Gastroesophageal sphincter (tissue), 4 donors: ENCODE results near the gene STRBP. TPM values are rescaled to one million over a fixed set of nuclear protein-coding genes. Genes with fewer than 3 reads are reported as not detected.
A peak's percentile ranks its signal among the peaks of the same experiment; 100 is the strongest.

Source experiments
- ATAC-seq: fragments of 150-250 bp; one replicate; pipeline ENCODE4 v1.9.1; 2016; ENCODE audit warnings: mild to moderate bottlenecking, moderate library complexity
- H3K27ac ChIP-seq, 4 donors: fragments of 200-600 bp; sonication (generic) in 3 of 4; 1 replicate in 3 of 4; 2 replicates in 1 of 4; pipeline ENCODE4 v1.5.1; 2016 to 2019
- H3K27me3 ChIP-seq: fragments of 200-600 bp; sonication (generic); one replicate; pipeline ENCODE4 v1.5.1; 2019
- H3K36me3 ChIP-seq, 2 donors: fragments of 200-600 bp; sonication (generic); one replicate each; pipeline ENCODE4 v1.5.1; 2019; ENCODE audit warnings: control low read depth in 1 of 2
- H3K4me1 ChIP-seq, 3 donors: fragments of 200-600 bp; sonication (generic); 1 replicate in 2 of 3; 2 replicates in 1 of 3; pipeline ENCODE4 v1.5.1; 2016 to 2019; ENCODE audit warnings: control low read depth in 2 of 3
- H3K4me3 ChIP-seq, 2 donors: fragments of 200-600 bp; sonication (generic); one replicate each; pipeline ENCODE4 v1.5.1; 2019; ENCODE audit warnings: mild to moderate bottlenecking in 1 of 2, moderate library complexity in 1 of 2
- H3K9me3 ChIP-seq, 3 donors: fragments of 200-600 bp; sonication (generic); one replicate each; pipeline ENCODE4 v1.5.1; 2017 to 2019; ENCODE audit warnings: control low read depth in 2 of 3
- CTCF ChIP-seq, 4 experiments: fragments of 200-600 bp in 2 of 4; fragments of 450-650 bp in 2 of 4; sonication (generic) in 1 of 4; IDR thresholded peaks; one replicate each; pipeline ENCODE4 v1.5.1; 2017 to 2019; ENCODE audit warnings: antibody characterized with exemption in 4 of 4, mild to moderate bottlenecking in 2 of 4, moderate library complexity in 2 of 4
- EP300 ChIP-seq: sonication (generic); formaldehyde crosslinking; IDR thresholded peaks from one replicate; pipeline ENCODE4 v1.6.1; 2017; ENCODE audit warnings: antibody characterized with exemption, mild to moderate bottlenecking
- POLR2A ChIP-seq, 2 donors: fragments of 450-650 bp; IDR thresholded peaks; one replicate each; pipeline ENCODE4 v1.6.1; 2017; ENCODE audit warnings: antibody characterized with exemption in 2 of 2, mild to moderate bottlenecking in 2 of 2, moderate library complexity in 1 of 2
- POLR2AphosphoS5 ChIP-seq: sonication (generic); formaldehyde crosslinking; IDR thresholded peaks from one replicate; pipeline ENCODE4 v1.6.1; 2017; ENCODE audit warnings: antibody characterized with exemption
- WGBS, 2 donors: methylation state at CpG; one replicate each; pipeline ENCODE4 v1.1.5; 2018; ENCODE audit warnings: low coverage in 1 of 2; 5-methylcytosine and 5-hydroxymethylcytosine counted together
- total RNA-seq, 4 donors: library from RNA; depleted of rRNA; stranded (reverse); fragments of >200 nt; gene quantifications; one replicate each; pipeline ENCODE4 v1.1.0, GENCODE V29; 2016

STRBP gene
- total RNA-seq, 4 donors from 2014 or later = 10.4 to 20.6 (median 14.8) TPM

- ATAC-seq = no peak
- Histone ChIP-seq H3K36me3 (peaks cover 0 to 36% of the 10 kb centered on the region in 2 donors), H3K27me3 (no peaks in the 10 kb centered on the region), H3K27ac (no peak overlapping the region), H3K4me3 (no peak overlapping the region), H3K9me3 (no peaks in the 10 kb centered on the region), H3K4me1 (no peaks in the 10 kb centered on the region)
- TF ChIP-seq POLR2AphosphoS5 (no peak), POLR2A (IDR thresholded peaks at IDR 0.05) (no peak)
- 84 to 88% methylated on average over 2 to 3 of the region's 3 CpGs for WGBS, 2 donors
These were observed 140.8 kb downstream of the STRBP start for GRCh38 chr9:123127512-123128075.

GRCh38 chr9:123121457-123121856, 146.9 kb downstream of the STRBP start:
- H3K27ac ChIP-seq = peak overlapping the region in 2 of 4 donors; percentile 69 to 70
- H3K36me3 ChIP-seq = no peaks in the 10 kb centered on the region
- no peaks in the 10 kb centered on the region for H3K9me3 ChIP-seq
- peaks cover 0 to 48% (median 0%) of the 10 kb centered on the region in 3 donors for H3K4me1 ChIP-seq
- no peak for TF ChIP-seq CTCF (IDR thresholded peaks at IDR 0.05)
- no peak for TF ChIP-seq POLR2A (IDR thresholded peaks at IDR 0.05)
- TF ChIP-seq POLR2AphosphoS5 = no peak
- TF ChIP-seq EP300 = no peak
- WGBS, 2 donors = 67 to 83% methylated on average over 3 of the region's 3 CpGs
- ATAC-seq = no peak
- H3K4me3 ChIP-seq = no peak overlapping the region
- no peaks in the 10 kb centered on the region for H3K27me3 ChIP-seq

GRCh38 chr9:123120953-123121352, 147.4 kb downstream of the STRBP start:
- Histone ChIP-seq H3K4me1 (peaks cover 0 to 48% (median 0%) of the 10 kb centered on the region in 3 donors), H3K36me3 (no peaks in the 10 kb centered on the region), H3K4me3 (no peak overlapping the region), H3K9me3 (no peaks in the 10 kb centered on the region), H3K27me3 (no peaks in the 10 kb centered on the region), H3K27ac (peak overlapping the region; percentile 39 to 72 (median 70))
- TF ChIP-seq EP300 (no peak), POLR2AphosphoS5 (no peak), CTCF (IDR thresholded peaks at IDR 0.05) (no peak)
- WGBS, 2 donors = 33% methylated on average over 1 of the region's 1 CpG; no CpG with 5 or more reads in 1 of the 2 donors
- no peak for ATAC-seq

GRCh38 chr9:123120131-123120530, 148.3 kb downstream of the STRBP start:
- TF ChIP-seq POLR2AphosphoS5 (no peak), CTCF (IDR thresholded peaks at IDR 0.05) (no peak), EP300 (no peak)
- no peaks in the 10 kb centered on the region for H3K36me3 ChIP-seq
- peak overlapping the region; percentile 39 to 72 (median 70) for H3K27ac ChIP-seq
- 31 to 54% methylated on average over 5 of the region's 5 CpGs for WGBS, 2 donors
- H3K4me1 ChIP-seq = peaks cover 0 to 56% (median 0%) of the 10 kb centered on the region in 3 donors
- no peaks in the 10 kb centered on the region for H3K27me3 ChIP-seq
- no peak overlapping the region for H3K4me3 ChIP-seq
- no peaks in the 10 kb centered on the region for H3K9me3 ChIP-seq
- no peak for ATAC-seq

- no peak overlapping the region for H3K4me3 ChIP-seq
- H3K27me3 ChIP-seq = no peaks in the 10 kb centered on the region
- H3K36me3 ChIP-seq = no peaks in the 10 kb centered on the region
- no peaks in the 10 kb centered on the region for H3K9me3 ChIP-seq
- TF ChIP-seq CTCF (IDR thresholded peaks at IDR 0.05) (no peak), EP300 (no peak), POLR2A (IDR thresholded peaks at IDR 0.05) (no peak), POLR2AphosphoS5 (no peak)
- peak; percentile 67 for ATAC-seq
- peak overlapping the region in 3 of 4 donors; percentile 69 to 72 (median 70) for H3K27ac ChIP-seq
- peaks cover 0 to 59% (median 0%) of the 10 kb centered on the region in 3 donors for H3K4me1 ChIP-seq
- 38 to 55% methylated on average over 4 to 7 of the region's 7 CpGs for WGBS, 2 donors
These were observed 148.8 kb downstream of the STRBP start for GRCh38 chr9:123119566-123119965.
